Keratinocyte (primary cell): ENCODE data around the gene NLK. TPM values are rescaled to one million over a fixed set of nuclear protein-coding genes. Genes with fewer than 3 reads are reported as not detected.

Experiments used
- DNase-seq: peaks from one replicate; pipeline ENCODE4 v3.0.0-alpha.2; 2011; ENCODE audit warnings: low read depth, missing footprints, low spot score
- FAIRE-seq: peaks from 2 replicates; lab custom pipeline; 2011; peaks lifted over from hg19 to GRCh38; lab: Jason Lieb, UNC
- H2AFZ ChIP-seq: 2 replicates; pipeline ENCODE4 v1.6.0; 2012; ENCODE audit warnings: low read length, control low read depth, inconsistent platforms; ENCODE audit not compliant: control insufficient read depth
- H3K27ac ChIP-seq: 2 replicates; pipeline ENCODE4 v1.5.1; 2011; ENCODE audit warnings: low read length; ENCODE audit not compliant: control insufficient read depth, insufficient read depth
- H3K27me3 ChIP-seq: 3 replicates; pipeline ENCODE4 v1.6.0; 2011; ENCODE audit warnings: low read length; ENCODE audit not compliant: control insufficient read depth, insufficient read depth; ENCODE audit errors: extremely low read depth
- H3K36me3 ChIP-seq, 2 experiments: 2 replicates in 1 of 2; 3 replicates in 1 of 2; pipeline ENCODE4 v1.5.1; 2011; ENCODE audit warnings: low read length in 2 of 2, mild to moderate bottlenecking in 1 of 2; ENCODE audit not compliant: control insufficient read depth in 2 of 2, insufficient read depth in 2 of 2; ENCODE audit errors: extremely low read depth in 1 of 2
- H3K4me1 ChIP-seq: 3 replicates; pipeline ENCODE4 v1.5.1; 2011; ENCODE audit warnings: low read length; ENCODE audit not compliant: control insufficient read depth, insufficient read depth; ENCODE audit errors: extremely low read depth
- H3K4me2 ChIP-seq: 3 replicates; pipeline ENCODE4 v1.6.0; 2011; ENCODE audit warnings: low read depth, low read length; ENCODE audit not compliant: control insufficient read depth, insufficient read depth; ENCODE audit errors: extremely low read depth
- H3K4me3 ChIP-seq, 3 experiments: fragments of 200-600 bp in 1 of 3; sonication (generic) in 1 of 3; 2 replicates in 2 of 3; 3 replicates in 1 of 3; pipeline ENCODE4 v1.5.1; 2011 to 2016; ENCODE audit warnings: low read length in 3 of 3, mild to moderate bottlenecking in 3 of 3, control low read depth in 2 of 3, inconsistent platforms in 1 of 3, low read depth in 1 of 3, mixed read lengths in 1 of 3, mixed run types in 1 of 3, moderate library complexity in 1 of 3; ENCODE audit not compliant: control insufficient read depth in 2 of 3, insufficient read depth in 2 of 3; ENCODE audit errors: extremely low read depth in 1 of 3
- H3K79me2 ChIP-seq: 2 replicates; pipeline ENCODE4 v1.6.0; 2012; ENCODE audit warnings: low read length; ENCODE audit not compliant: control insufficient read depth, insufficient read depth
- H3K9ac ChIP-seq: 3 replicates; pipeline ENCODE4 v1.6.0; 2011; ENCODE audit warnings: low read length; ENCODE audit not compliant: control insufficient read depth, insufficient read depth; ENCODE audit errors: extremely low read depth
- H3K9me1 ChIP-seq: 3 replicates; pipeline ENCODE4 v1.6.0; 2011; ENCODE audit warnings: low read length; ENCODE audit not compliant: control insufficient read depth, insufficient read depth; ENCODE audit errors: extremely low read depth
- H3K9me3 ChIP-seq: 2 replicates; pipeline ENCODE4 v1.5.1; 2012; ENCODE audit warnings: low read depth, low read length; ENCODE audit not compliant: control insufficient read depth
- H4K20me1 ChIP-seq: 3 replicates; pipeline ENCODE4 v1.6.0; 2011; ENCODE audit warnings: low read length; ENCODE audit not compliant: control insufficient read depth, insufficient read depth; ENCODE audit errors: extremely low read depth
- EZH2 ChIP-seq: IDR thresholded peaks from one replicate; pipeline ENCODE4 v1.6.1; 2012; ENCODE audit warnings: inconsistent platforms, mild to moderate bottlenecking, low read length, moderate library complexity
- dilution Hi-C: fragments of 300-500 bp; cut with MboI; formaldehyde crosslinking; loops from one replicate; pipeline ENCODE4 v1.7.0; 2020; ENCODE audit warnings: low sequenced_read_pairs; ENCODE audit not compliant: extremely low pct_ligation_motif_present
- polyA plus RNA-seq, 5 experiments: library from polyadenylated mRNA; depleted of rRNA in 3 of 5; stranded (reverse) in 3 of 5; stranded (forward) in 1 of 5; unstranded in 1 of 5; fragments of >200 nt; gene quantifications; 1 replicate in 1 of 5; 2 replicates in 3 of 5; 3 replicates in 1 of 5; pipeline versions ENCODE4 v1.2.1 to v1.2.3, GENCODE V29; 2011 to 2012; ENCODE audit warnings: missing spikeins in 2 of 5, low read depth in 1 of 5, low replicate concordance in 1 of 5
- TF ChIP-seq, protein P1 (sequence below), 3 experiments: IDR thresholded peaks in 1 of 3; conservative IDR thresholded peaks in 1 of 3; optimal IDR thresholded peaks in 1 of 3; 2 replicates in 2 of 3; 3 replicates in 1 of 3; pipeline versions ENCODE3 to v1.5.1; 2011; ENCODE audit warnings: low read length in 3 of 3, mild to moderate bottlenecking in 3 of 3, moderate library complexity in 2 of 3, control low read depth in 1 of 3, inconsistent platforms in 1 of 3; ENCODE audit not compliant: insufficient read depth in 2 of 3; ENCODE audit errors: extremely low read depth in 1 of 3

Gene NLK
- polyA plus RNA-seq, 1 donor (not counting 4 experiments of a cell fraction or from before 2014, with no cell fraction given): 20.9 TPM

DNA sequence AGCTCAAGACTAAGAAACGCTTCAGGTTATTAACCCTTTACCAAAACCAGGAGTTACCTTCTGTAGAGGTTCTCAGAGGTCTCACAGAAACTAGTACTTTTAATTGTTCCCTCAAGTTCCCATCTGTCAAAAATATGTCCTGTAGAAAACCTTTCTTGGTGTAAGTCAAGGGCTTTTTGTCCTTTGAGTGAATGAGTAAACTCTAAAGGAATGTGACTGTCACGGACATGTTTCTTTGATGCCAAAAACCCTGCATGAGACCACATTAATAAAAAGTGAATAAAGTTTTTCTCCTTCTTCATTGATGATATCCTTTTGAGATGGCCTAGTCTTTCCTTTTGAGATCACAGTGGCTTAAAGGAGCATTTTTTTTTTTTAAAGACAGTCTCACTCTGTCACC lies 102.9 kb downstream of the NLK start:
- no peak for TF ChIP-seq EZH2
- TF ChIP-seq, protein P1, sequence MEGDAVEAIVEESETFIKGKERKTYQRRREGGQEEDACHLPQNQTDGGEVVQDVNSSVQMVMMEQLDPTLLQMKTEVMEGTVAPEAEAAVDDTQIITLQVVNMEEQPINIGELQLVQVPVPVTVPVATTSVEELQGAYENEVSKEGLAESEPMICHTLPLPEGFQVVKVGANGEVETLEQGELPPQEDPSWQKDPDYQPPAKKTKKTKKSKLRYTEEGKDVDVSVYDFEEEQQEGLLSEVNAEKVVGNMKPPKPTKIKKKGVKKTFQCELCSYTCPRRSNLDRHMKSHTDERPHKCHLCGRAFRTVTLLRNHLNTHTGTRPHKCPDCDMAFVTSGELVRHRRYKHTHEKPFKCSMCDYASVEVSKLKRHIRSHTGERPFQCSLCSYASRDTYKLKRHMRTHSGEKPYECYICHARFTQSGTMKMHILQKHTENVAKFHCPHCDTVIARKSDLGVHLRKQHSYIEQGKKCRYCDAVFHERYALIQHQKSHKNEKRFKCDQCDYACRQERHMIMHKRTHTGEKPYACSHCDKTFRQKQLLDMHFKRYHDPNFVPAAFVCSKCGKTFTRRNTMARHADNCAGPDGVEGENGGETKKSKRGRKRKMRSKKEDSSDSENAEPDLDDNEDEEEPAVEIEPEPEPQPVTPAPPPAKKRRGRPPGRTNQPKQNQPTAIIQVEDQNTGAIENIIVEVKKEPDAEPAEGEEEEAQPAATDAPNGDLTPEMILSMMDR (optimal IDR thresholded peaks at IDR 0.05 in 1 of 3, IDR thresholded peaks at IDR 0.05 in 1 of 3, conservative IDR thresholded peaks at IDR 0.05 in 1 of 3; ENCODE audit: extremely low read depth in 1 of 3, insufficient read depth in 2 of 3, low read length in 3 of 3): no peak
- FAIRE-seq: no peak
- no peak overlapping the region for H3K4me3 ChIP-seq
- no peaks in the 10 kb centered on the region for H3K9me3 ChIP-seq
- no peak for DNase-seq
- H3K36me3 ChIP-seq: no peaks in the 10 kb centered on the region
- dilution Hi-C loops: no loop called here
- no peaks in the 10 kb centered on the region for H4K20me1 ChIP-seq
- no peaks in the 10 kb centered on the region for H3K9me1 ChIP-seq
- no peak overlapping the region for H3K4me2 ChIP-seq
- no peak overlapping the region for H3K27ac ChIP-seq
- no peak overlapping the region for H2AFZ ChIP-seq
- no peaks in the 10 kb centered on the region for H3K79me2 ChIP-seq
- no peaks in the 10 kb centered on the region for H3K27me3 ChIP-seq
- no peaks in the 10 kb centered on the region for H3K4me1 ChIP-seq
- no peak overlapping the region for H3K9ac ChIP-seq

DNA sequence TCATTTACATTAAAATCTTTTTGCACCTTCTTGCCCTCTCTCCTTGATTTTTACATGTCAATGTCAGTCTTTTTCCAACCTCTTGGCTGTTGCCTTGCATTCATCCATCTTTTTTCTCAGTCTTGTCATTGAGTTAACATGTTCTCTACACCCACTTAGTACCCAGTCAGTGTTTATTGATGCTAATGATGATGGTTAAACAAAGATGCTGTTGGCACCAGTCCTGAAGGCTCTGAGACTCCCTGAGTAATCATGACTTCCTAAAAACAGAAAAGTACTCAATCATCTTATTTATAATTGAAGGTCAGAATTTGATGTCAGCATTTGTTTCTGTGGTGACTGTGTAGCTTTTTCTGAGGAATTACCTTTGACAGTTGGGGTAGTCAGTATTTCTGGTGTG lies 104.5 kb downstream of the NLK start:
- Histone ChIP-seq H4K20me1 (no peaks in the 10 kb centered on the region), H3K4me2 (no peak overlapping the region), H3K9ac (no peak overlapping the region), H3K4me3 (no peak overlapping the region), H3K4me1 (no peaks in the 10 kb centered on the region), H3K27ac (no peak overlapping the region), H2AFZ (no peak overlapping the region), H3K79me2 (no peaks in the 10 kb centered on the region), H3K36me3 (no peaks in the 10 kb centered on the region), H3K9me3 (no peaks in the 10 kb centered on the region), H3K9me1 (no peaks in the 10 kb centered on the region), H3K27me3 (no peaks in the 10 kb centered on the region)
- no peak for TF ChIP-seq EZH2
- TF ChIP-seq, protein P1 (optimal IDR thresholded peaks at IDR 0.05 in 1 of 3, IDR thresholded peaks at IDR 0.05 in 1 of 3, conservative IDR thresholded peaks at IDR 0.05 in 1 of 3; ENCODE audit: extremely low read depth in 1 of 3, insufficient read depth in 2 of 3, low read length in 3 of 3): no peak
- dilution Hi-C loops: no loop called here
- DNase-seq (no peak), FAIRE-seq (no peak)
